AG04450 (cell line): Measurements from ENCODE around the gene MAGEB10. TPM values are rescaled to one million over a fixed set of nuclear protein-coding genes. Genes with fewer than 3 reads are reported as not detected.
A peak's percentile ranks its signal among the peaks of the same experiment; 100 is the strongest.

Experiments used
- CTCF ChIA-PET: fragments of 300-600, 350-600 bp; formaldehyde crosslinking; extraction: SDS; loops from one replicate; lab custom pipeline; 2022; ENCODE audit warnings: antibody characterized with exemption, inconsistent platforms; lab: Charles Lee
- POLR2A ChIA-PET: fragments of 350-600 bp; formaldehyde crosslinking; extraction: SDS; loops from one replicate; lab custom pipeline; 2021; ENCODE audit warnings: antibody characterized with exemption, inconsistent platforms; lab: Yijun Ruan, JAX
- DNase-seq: peaks from one replicate; pipeline ENCODE4 v3.0.0-alpha.2; 2011; ENCODE audit warnings: low read depth, low spot score
- H3K27ac ChIP-seq: one replicate; pipeline ENCODE4 v1.5.1; 2012; ENCODE audit warnings: low read depth, low read length, control low read depth
- H3K27me3 ChIP-seq: one replicate; pipeline ENCODE4 v1.6.0; 2012; ENCODE audit warnings: low read length; ENCODE audit not compliant: control insufficient read depth, insufficient read depth
- H3K4me3 ChIP-seq: 2 replicates; pipeline ENCODE4 v1.5.1; 2011; ENCODE audit warnings: mild to moderate bottlenecking, low read depth, low read length, control low read depth
- H3K9me3 ChIP-seq: 2 replicates; pipeline ENCODE4 v1.5.1; 2012; ENCODE audit warnings: low read length; ENCODE audit not compliant: control insufficient read depth, insufficient read depth
- polyA plus RNA-seq: library from polyadenylated mRNA; depleted of rRNA; stranded (reverse); fragments of >200 nt; gene quantifications from 2 replicates; pipeline ENCODE4 v1.2.3, GENCODE V29; 2011; rRNA removed
- TF ChIP-seq, protein P1 (sequence below): IDR thresholded peaks from 2 replicates; pipeline ENCODE4 v1.5.1; 2011; ENCODE audit warnings: low read depth, low read length, control low read depth, inconsistent platforms

Gene MAGEB10
- polyA plus RNA-seq, 1 experiment = not detected

DNA sequence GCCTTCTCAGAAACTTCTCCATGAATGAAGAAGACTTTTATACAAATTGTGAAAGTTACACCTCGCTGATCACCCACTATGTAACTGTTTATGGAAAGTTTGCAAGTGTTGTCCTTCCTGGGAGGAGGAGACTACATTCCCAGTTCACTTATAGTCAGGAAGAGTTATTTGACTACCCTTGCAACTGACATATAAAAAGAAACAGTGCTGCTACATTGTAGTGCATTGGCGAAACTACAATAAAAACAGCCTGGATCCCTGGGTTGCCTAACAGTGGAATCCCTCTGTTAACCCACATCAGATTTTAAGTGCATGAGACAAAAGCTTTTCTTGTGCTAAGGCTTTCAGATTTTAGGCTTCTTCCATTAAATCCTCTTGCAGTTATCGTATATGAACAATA lies 30.4 kb downstream of the MAGEB10 start:
- Histone ChIP-seq H3K9me3 (no peaks in the 10 kb centered on the region), H3K4me3 (no peak overlapping the region), H3K27ac (no peak overlapping the region), H3K27me3 (no peaks in the 10 kb centered on the region)
- TF ChIP-seq, protein P1, sequence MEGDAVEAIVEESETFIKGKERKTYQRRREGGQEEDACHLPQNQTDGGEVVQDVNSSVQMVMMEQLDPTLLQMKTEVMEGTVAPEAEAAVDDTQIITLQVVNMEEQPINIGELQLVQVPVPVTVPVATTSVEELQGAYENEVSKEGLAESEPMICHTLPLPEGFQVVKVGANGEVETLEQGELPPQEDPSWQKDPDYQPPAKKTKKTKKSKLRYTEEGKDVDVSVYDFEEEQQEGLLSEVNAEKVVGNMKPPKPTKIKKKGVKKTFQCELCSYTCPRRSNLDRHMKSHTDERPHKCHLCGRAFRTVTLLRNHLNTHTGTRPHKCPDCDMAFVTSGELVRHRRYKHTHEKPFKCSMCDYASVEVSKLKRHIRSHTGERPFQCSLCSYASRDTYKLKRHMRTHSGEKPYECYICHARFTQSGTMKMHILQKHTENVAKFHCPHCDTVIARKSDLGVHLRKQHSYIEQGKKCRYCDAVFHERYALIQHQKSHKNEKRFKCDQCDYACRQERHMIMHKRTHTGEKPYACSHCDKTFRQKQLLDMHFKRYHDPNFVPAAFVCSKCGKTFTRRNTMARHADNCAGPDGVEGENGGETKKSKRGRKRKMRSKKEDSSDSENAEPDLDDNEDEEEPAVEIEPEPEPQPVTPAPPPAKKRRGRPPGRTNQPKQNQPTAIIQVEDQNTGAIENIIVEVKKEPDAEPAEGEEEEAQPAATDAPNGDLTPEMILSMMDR = no peak
- POLR2A ChIA-PET = no interaction called here
- no peak for DNase-seq
- CTCF ChIA-PET = no interaction called here

DNA sequence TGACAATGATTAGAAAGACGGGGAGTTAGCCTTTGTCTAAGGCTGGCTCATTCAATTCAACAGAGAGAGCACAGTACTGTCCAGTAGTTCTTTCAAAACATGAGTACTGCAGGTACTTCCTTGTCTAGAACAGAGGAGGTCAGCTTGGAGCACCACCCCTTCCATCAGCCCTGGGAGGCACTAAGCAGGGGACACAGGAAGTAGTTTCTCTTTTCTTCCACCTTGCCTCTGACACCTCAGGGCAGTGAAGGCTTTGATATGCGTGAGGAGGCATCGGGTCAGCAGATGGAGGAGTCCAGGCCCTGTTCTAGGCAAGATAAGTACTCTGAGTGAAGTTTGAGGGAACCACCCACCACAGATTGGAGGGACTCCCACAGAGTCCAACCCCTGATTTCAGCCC lies 33.1 kb downstream of the MAGEB10 start:
- no peak for DNase-seq
- CTCF ChIA-PET = no interaction called here
- no peaks in the 10 kb centered on the region for H3K9me3 ChIP-seq
- no peak overlapping the region for H3K27ac ChIP-seq
- no peak overlapping the region for H3K4me3 ChIP-seq
- POLR2A ChIA-PET = no interaction called here
- TF ChIP-seq, protein P1 = no peak
- H3K27me3 ChIP-seq = no peaks in the 10 kb centered on the region

DNA sequence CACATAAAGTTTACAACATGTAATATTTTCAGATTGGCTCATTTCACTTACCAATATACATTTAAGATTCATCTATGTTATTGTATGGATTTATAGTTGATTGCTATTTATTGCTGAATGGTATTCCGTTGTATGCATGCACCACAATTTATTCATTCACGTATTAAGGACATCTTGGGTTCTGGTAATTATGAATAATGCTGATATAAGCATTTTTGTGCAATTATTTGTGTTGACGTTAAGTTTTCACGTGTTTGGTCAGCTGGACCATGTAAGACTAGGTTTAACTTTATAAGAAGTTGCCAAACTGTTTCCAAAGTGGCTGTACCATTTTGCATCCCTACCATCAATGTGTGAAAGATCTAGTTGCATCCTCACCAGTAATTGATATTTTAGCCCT lies 35.1 kb downstream of the MAGEB10 start:
- Histone ChIP-seq H3K27ac (no peak overlapping the region), H3K27me3 (no peaks in the 10 kb centered on the region), H3K4me3 (no peak overlapping the region), H3K9me3 (no peaks in the 10 kb centered on the region)
- ChIA-PET CTCF (no interaction called here), POLR2A (no interaction called here)
- TF ChIP-seq, protein P1 = no peak
- no peak for DNase-seq

DNA sequence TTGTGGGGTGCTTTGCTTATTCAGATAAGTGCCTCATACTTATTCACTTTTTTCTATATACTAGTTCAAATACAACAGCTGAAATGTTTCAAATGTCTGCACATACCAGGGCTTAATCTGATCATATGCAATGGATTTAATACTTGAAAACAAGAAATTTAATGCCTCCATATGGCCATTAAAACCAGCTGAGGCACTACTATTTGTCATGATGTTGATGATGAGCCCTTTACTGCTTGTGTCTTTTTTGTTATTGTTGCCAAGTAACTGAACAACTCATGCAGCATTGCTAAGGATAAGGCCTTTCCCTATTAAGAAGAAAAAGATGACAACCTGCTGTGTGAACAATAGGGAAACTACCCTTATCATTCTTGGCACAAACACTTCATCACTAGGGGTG lies 52.5 kb downstream of the MAGEB10 start:
- Histone ChIP-seq H3K9me3 (no peaks in the 10 kb centered on the region; the same call in 1 of the 2 replicates), H3K27me3 (no peaks in the 10 kb centered on the region), H3K4me3 (no peak overlapping the region), H3K27ac (no peak overlapping the region)
- DNase-seq = no peak
- TF ChIP-seq, protein P1 = no peak
- ChIA-PET CTCF (no interaction called here), POLR2A (no interaction called here)

DNA sequence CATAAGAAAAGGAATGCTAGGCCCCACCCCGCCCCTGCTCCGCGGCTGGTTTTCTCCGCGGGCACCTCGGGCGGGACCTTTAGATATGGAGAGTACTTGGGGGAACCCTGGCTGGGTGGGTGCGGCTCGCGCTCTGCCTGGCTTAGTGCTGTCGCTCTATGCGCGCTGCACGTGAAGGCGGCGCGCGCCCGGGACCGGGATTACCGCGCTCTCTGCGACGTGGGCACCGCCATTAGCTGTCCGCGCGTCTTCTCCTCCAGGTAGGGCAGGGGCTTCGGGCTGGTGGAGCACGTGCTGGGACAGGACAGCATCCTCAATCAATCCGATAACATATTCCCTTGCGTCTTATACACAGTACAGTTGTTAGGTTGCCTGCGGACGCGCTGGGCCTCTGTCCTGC lies 56.0 kb downstream of the MAGEB10 start:
- peak overlapping the region; percentile 29; the same call in 1 of the 2 replicates for H3K4me3 ChIP-seq
- no peaks in the 10 kb centered on the region; the same call in 1 of the 2 replicates for H3K9me3 ChIP-seq
- ChIA-PET CTCF (no interaction called here), POLR2A (no interaction called here)
- no peak overlapping the region for H3K27ac ChIP-seq
- no peak for DNase-seq
- H3K27me3 ChIP-seq = no peaks in the 10 kb centered on the region
- TF ChIP-seq, protein P1 = no peak

Other genes with a start within 250 kb of the MAGEB10 start
- gene DCAF8L2, start 217.6 kb upstream of the MAGEB10 start, polyA plus RNA-seq = not detected in 2 replicates
- gene DCAF8L1, start 173.5 kb downstream of the MAGEB10 start, polyA plus RNA-seq = not detected in 2 replicates